ENCODE data around the gene LHFPL6.

The LHFPL6 gene

GRCh38 chr13:39401756-39402155 lies 201.2 kb downstream of the LHFPL6 start:
- DNase-seq (ENCODE audit: low read depth, low spot score) = no peak
- H3K27ac ChIP-seq = no peak overlapping the region

DNA sequence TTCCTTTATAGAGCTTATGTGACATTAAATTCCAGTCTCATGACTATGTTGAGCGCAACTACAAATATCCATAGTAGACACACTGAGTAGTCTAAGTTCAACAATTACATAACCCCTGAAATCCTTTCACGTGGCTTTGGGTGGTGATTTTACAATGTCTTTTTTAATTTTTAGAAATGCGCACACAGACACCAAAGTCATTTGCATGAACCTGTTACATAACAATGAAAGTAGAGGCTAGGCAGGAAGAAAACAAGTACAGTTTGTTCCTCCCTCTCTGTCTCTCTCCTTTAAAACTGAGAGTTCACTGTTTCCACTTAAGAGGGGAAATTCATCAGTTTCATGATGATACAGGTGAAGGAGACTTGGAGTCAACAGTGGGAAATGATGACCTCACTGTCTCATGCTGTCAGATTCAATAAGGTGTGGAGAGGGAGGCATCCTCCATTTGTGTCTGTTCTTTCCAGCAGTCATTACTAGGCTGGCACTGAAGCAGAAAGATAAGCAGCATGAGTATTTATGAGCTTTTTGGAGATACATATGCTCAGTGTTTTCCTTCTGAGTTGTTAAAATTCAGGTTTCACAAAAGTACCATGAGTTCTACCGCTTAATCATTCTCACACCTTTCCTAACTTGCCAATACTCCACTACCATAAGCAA lies 201.8 kb downstream of the LHFPL6 start:
- DNase-seq (ENCODE audit: low read depth, low spot score) = no peak
- no peak overlapping the region for H3K27ac ChIP-seq

- DNase-seq (ENCODE audit: low read depth, low spot score) = no peak
- no peak overlapping the region for H3K27ac ChIP-seq
Measured at GRCh38 chr13:39399102-39399501, 203.9 kb downstream of the LHFPL6 start.

DNA sequence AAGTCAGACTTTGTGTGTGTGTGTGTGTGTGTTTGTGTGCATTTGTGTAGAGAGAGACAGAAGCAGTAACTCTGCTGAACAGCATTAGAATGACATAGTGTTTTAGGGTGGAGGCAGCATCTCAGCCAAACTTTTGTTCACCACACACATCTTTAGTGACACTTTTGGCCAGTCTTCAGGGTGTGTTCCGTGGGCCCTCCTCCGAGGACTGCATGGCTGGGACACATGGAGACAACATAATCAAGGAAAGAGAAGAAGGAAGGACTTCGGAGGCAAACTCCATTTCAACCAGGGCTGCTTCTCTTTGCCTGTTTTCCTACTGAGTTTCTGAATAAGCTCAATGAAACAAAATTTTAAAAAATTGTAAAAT lies 205.1 kb downstream of the LHFPL6 start:
- no peak overlapping the region for H3K27ac ChIP-seq
- DNase-seq (ENCODE audit: low read depth, low spot score) = no peak

GRCh38 chr13:39397226-39397895 lies 205.6 kb downstream of the LHFPL6 start:
- DNase-seq (ENCODE audit: low read depth, low spot score) = no peak

GRCh38 chr13:39394796-39395678 lies 208.0 kb downstream of the LHFPL6 start:
- H3K27ac ChIP-seq = no peak overlapping the region
- no peak for DNase-seq (ENCODE audit: low read depth, low spot score)

More at GRCh38 chr13:39397226-39397895, 205.6 kb downstream of the LHFPL6 start:
- H3K27ac ChIP-seq = no peak overlapping the region

GRCh38 chr13:39391761-39392160 lies 211.2 kb downstream of the LHFPL6 start:
- no peak for DNase-seq (ENCODE audit: low read depth, low spot score)
- H3K27ac ChIP-seq = no peak overlapping the region

DNA sequence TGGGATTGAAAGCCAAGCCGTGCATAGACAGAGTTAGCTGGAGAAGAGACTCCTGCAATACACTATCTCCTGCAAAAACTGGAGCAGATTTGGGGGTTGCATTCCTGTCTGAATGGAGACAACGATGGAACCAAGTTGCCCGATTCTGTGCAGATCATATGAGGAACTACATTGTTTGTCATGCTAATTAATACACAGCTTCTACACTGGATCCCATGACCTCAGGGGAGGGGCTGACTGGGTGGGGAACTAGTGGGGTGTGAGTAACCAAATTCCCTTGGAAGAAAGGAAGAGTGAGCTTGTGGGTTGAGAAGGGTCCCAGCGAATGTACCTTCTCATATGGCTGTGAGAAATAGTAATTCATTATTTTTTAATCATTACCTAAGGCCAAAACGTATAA lies 214.0 kb downstream of the LHFPL6 start:
- H3K27ac ChIP-seq = no peak overlapping the region
- DNase-seq (ENCODE audit: low read depth, low spot score) = no peak

DNA sequence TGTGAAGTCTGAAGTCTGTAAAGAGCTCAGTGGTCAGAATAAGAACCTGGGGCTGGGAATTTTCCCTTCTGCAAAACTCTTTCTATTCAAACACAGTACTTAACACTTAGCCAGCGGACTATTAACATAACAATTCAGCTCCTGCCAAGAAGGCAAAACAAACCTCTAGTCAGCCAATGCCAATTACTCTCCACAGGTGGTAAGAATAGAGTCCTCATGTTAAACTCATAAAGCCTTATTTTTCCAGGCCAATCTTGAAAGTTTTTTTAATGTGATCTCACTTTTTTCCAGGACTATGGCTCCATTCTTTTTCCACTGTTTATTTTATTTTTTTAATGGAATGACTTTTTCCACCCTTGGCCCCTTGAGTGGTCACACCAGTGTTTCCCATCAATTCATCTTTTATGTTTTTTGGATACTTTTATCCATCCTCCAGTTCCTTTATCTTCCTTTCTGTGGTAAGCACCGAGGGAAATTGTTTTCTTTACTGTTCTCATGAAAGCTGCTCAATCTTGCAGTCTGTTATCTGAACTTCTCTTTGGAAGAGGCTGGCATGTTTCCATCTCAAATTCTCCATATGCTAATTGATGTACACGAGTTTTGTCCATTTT lies 217.3 kb downstream of the LHFPL6 start:
- no peak overlapping the region for H3K27ac ChIP-seq

GRCh38 chr13:39385154-39385553 lies 217.8 kb downstream of the LHFPL6 start:
- no peak for DNase-seq (ENCODE audit: low read depth, low spot score)
- H3K27ac ChIP-seq = no peak overlapping the region

More for the DNA sequence above, 217.3 kb downstream of the LHFPL6 start:
- no peak for DNase-seq (ENCODE audit: low read depth, low spot score)

DNA sequence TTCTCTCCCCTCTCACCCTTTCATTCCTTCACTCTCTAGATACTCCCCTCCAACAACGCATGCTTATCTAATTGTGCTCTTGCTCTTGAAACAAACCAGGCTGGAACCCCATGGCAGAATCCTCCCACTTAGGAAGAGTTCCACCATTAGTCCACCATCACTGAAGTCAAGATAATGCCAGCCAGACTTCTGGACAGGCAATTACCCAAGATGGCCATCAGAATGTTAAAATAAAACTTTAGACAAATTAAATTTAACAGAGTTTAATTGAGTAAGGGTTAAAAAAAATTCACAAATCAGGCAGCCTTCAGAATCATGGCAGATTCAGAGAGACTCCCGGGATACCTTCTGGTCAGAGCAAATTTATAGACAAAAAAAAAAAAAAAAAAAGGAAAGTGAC lies 221.5 kb downstream of the LHFPL6 start:
- DNase-seq (ENCODE audit: low read depth, low spot score) = no peak
- no peak overlapping the region for H3K27ac ChIP-seq

GRCh38 chr13:39379667-39380655 lies 223.0 kb downstream of the LHFPL6 start:
- no peak for DNase-seq (ENCODE audit: low read depth, low spot score)
- H3K27ac ChIP-seq = no peak overlapping the region

DNA sequence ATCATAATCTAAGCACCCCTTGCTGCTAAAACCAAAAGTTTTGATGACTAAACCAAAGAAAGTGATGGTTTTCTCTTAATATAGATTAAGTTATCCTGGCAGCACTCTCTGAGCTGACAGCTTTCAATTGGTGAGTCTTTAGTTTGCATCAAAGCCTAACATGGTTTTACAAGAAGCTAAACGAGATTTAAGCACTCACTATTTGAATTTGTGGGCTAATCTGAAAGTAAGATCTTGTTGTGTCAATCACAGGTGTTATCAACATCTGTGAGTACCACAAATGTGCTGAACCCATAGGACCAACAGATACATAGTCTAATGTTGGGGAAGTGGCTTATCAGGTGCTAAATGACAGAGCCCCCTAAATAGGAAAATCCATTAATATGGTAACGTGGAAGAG lies 223.9 kb downstream of the LHFPL6 start:
- no peak for DNase-seq (ENCODE audit: low read depth, low spot score)

GRCh38 chr13:39378306-39378705 lies 224.7 kb downstream of the LHFPL6 start:
- no peak for DNase-seq (ENCODE audit: low read depth, low spot score)
- H3K27ac ChIP-seq = no peak overlapping the region

More for the DNA sequence above, 223.9 kb downstream of the LHFPL6 start:
- H3K27ac ChIP-seq = no peak overlapping the region

- no peak for DNase-seq (ENCODE audit: low read depth, low spot score)
- no peak overlapping the region for H3K27ac ChIP-seq
Measured at GRCh38 chr13:39377699-39378098, 225.3 kb downstream of the LHFPL6 start.

GRCh38 chr13:39376076-39376475 lies 226.9 kb downstream of the LHFPL6 start:
- DNase-seq (ENCODE audit: low read depth, low spot score) = no peak
- H3K27ac ChIP-seq = no peak overlapping the region

GRCh38 chr13:39375601-39376000 lies 227.4 kb downstream of the LHFPL6 start:
- no peak for DNase-seq (ENCODE audit: low read depth, low spot score)
- H3K27ac ChIP-seq = no peak overlapping the region

GRCh38 chr13:39374741-39375189 lies 228.2 kb downstream of the LHFPL6 start:
- DNase-seq (ENCODE audit: low read depth, low spot score) = no peak
- H3K27ac ChIP-seq = no peak overlapping the region

DNA sequence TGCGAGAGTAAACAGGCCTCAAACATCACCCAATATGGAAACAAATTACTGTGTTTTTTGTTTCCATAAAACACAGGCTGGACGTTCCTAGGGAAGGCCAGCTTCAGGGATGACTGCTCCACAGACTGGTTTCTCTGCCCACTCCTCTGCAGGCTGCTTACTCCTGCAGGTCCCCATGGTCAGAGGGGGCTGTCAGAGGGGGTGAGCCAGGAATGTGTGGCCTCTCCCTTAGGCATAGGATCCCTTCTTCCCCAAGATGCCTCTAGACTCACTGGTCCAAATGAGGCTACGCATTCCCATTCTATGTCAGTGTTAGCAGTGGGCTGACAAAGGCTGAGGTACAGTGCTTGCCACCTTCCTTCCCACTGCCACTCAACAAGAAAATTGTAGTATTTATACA lies 229.8 kb downstream of the LHFPL6 start:
- H3K27ac ChIP-seq = no peak overlapping the region
- no peak for DNase-seq (ENCODE audit: low read depth, low spot score)

Measured in epithelial cell of prostate (primary cell).